Activated CD4-positive, alpha-beta memory T cell treated with anti-CD3 and anti-CD28 coated beads, Interleukin-2, amount 10 ng/mL, durations not matched to agents 7 days and 5 days (primary cell): Measurements from ENCODE around the gene TM6SF1. TPM values are rescaled to one million over a fixed set of nuclear protein-coding genes. Genes with fewer than 3 reads are reported as not detected.

Source experiments
- CTCF ChIA-PET: fragments of 350-600 bp; sonication (Branson Sonifier 250); formaldehyde crosslinking; loops from one replicate; lab custom pipeline; 2021; ENCODE audit warnings: antibody characterized with exemption, inconsistent platforms; lab: Charles Lee
- POLR2A ChIA-PET: fragments of 350-600 bp; sonication (Branson Sonifier 250); formaldehyde crosslinking; loops from one replicate; lab custom pipeline; 2021; ENCODE audit warnings: antibody characterized with exemption; lab: Charles Lee
- DNase-seq: peaks from one replicate; pipeline ENCODE4 v3.0.0-alpha.2; 2020
- H3K27ac Mint-ChIP-seq: one replicate; pipeline ENCODE4 v1.8.0; 2021; ENCODE audit warnings: mild to moderate bottlenecking, mixed read lengths
- H3K27me3 Mint-ChIP-seq: one replicate; pipeline ENCODE4 v1.8.0; 2021; ENCODE audit warnings: mixed read lengths
- H3K36me3 Mint-ChIP-seq: one replicate; pipeline ENCODE4 v1.8.0; 2021; ENCODE audit warnings: low read depth, mixed read lengths
- H3K4me1 Mint-ChIP-seq: one replicate; pipeline ENCODE4 v1.8.0; 2021; ENCODE audit warnings: mixed read lengths
- H3K4me3 Mint-ChIP-seq: one replicate; pipeline ENCODE4 v1.8.0; 2021; ENCODE audit warnings: mild to moderate bottlenecking, mixed read lengths
- H3K9me3 Mint-ChIP-seq: one replicate; pipeline ENCODE4 v1.8.0; 2021; ENCODE audit warnings: mixed read lengths
- total RNA-seq, 2 experiments: library from RNA; stranded (reverse); gene quantifications; one replicate each; pipeline ENCODE4 v1.2.3, GENCODE V29; 2021

Gene TM6SF1
- total RNA-seq, 2 experiments from 2014 or later = 20.4 to 22.0 TPM

GRCh38 chr15:83092309-83092976, 15.0 kb upstream of the TM6SF1 start:
- no peaks in the 10 kb centered on the region for H3K36me3 Mint-ChIP-seq
- no peak for DNase-seq
- no peak overlapping the region for H3K4me3 Mint-ChIP-seq
- POLR2A ChIA-PET = no interaction called here
- H3K27ac Mint-ChIP-seq = no peak overlapping the region
- peaks cover 6% of the 10 kb centered on the region for H3K4me1 Mint-ChIP-seq
- CTCF ChIA-PET = no interaction called here
- no peaks in the 10 kb centered on the region for H3K9me3 Mint-ChIP-seq
- peaks cover 39% of the 10 kb centered on the region for H3K27me3 Mint-ChIP-seq

- no peaks in the 10 kb centered on the region for H3K36me3 Mint-ChIP-seq
- peaks cover 6% of the 10 kb centered on the region for H3K4me1 Mint-ChIP-seq
- POLR2A ChIA-PET = no interaction called here
- H3K27me3 Mint-ChIP-seq = peaks cover 49% of the 10 kb centered on the region
- no peak for DNase-seq
- peaks cover 3% of the 10 kb centered on the region for H3K9me3 Mint-ChIP-seq
- CTCF ChIA-PET = interaction anchor here (0.7 to 1.4 kb wide), 2 partner anchors 12 to 302 kb away, joined by 4 to 5 read pairs; no protein-coding TSS in a partner anchor
- no peak overlapping the region for H3K27ac Mint-ChIP-seq
- H3K4me3 Mint-ChIP-seq = no peak overlapping the region
These were observed 12.9 kb upstream of the TM6SF1 start for GRCh38 chr15:83094583-83094982.

- H3K4me3 Mint-ChIP-seq = no peak overlapping the region
- DNase-seq = no peak
- no peak overlapping the region for H3K27ac Mint-ChIP-seq
- H3K36me3 Mint-ChIP-seq = no peaks in the 10 kb centered on the region
- H3K4me1 Mint-ChIP-seq = no peaks in the 10 kb centered on the region
- POLR2A ChIA-PET = no interaction called here
- peaks cover 65% of the 10 kb centered on the region for H3K27me3 Mint-ChIP-seq
- peaks cover 3% of the 10 kb centered on the region for H3K9me3 Mint-ChIP-seq
- CTCF ChIA-PET = no interaction called here
These were observed 9.4 kb upstream of the TM6SF1 start for GRCh38 chr15:83098079-83098478.

- peaks cover 3% of the 10 kb centered on the region for H3K9me3 Mint-ChIP-seq
- H3K4me1 Mint-ChIP-seq = no peaks in the 10 kb centered on the region
- H3K27me3 Mint-ChIP-seq = peaks cover 65% of the 10 kb centered on the region
- H3K36me3 Mint-ChIP-seq = no peaks in the 10 kb centered on the region
- POLR2A ChIA-PET = no interaction called here
- no peak for DNase-seq
- no peak overlapping the region for H3K4me3 Mint-ChIP-seq
- CTCF ChIA-PET = no interaction called here
- H3K27ac Mint-ChIP-seq = no peak overlapping the region
These were observed 8.2 kb upstream of the TM6SF1 start for GRCh38 chr15:83099290-83099689.

- POLR2A ChIA-PET = no interaction called here
- peaks cover 3% of the 10 kb centered on the region for H3K9me3 Mint-ChIP-seq
- H3K4me3 Mint-ChIP-seq = no peak overlapping the region
- H3K27me3 Mint-ChIP-seq = peaks cover 70% of the 10 kb centered on the region
- no peaks in the 10 kb centered on the region for H3K36me3 Mint-ChIP-seq
- no peaks in the 10 kb centered on the region for H3K4me1 Mint-ChIP-seq
- H3K27ac Mint-ChIP-seq = no peak overlapping the region
- CTCF ChIA-PET = no interaction called here
- DNase-seq = no peak
These were observed 7.3 kb upstream of the TM6SF1 start for GRCh38 chr15:83100097-83100646.

GRCh38 chr15:83102346-83102745, 5.1 kb upstream of the TM6SF1 start:
- ChIA-PET CTCF (no interaction called here), POLR2A (no interaction called here)
- H3K36me3 Mint-ChIP-seq = peaks cover 5% of the 10 kb centered on the region
- peaks cover 3% of the 10 kb centered on the region for H3K9me3 Mint-ChIP-seq
- peaks cover 68% of the 10 kb centered on the region for H3K27me3 Mint-ChIP-seq
- no peak overlapping the region for H3K4me3 Mint-ChIP-seq
- H3K27ac Mint-ChIP-seq = no peak overlapping the region
- DNase-seq = no peak
- peaks cover 5% of the 10 kb centered on the region for H3K4me1 Mint-ChIP-seq

- DNase-seq = no peak
- Mint-ChIP-seq H3K4me1 (peaks cover 17% of the 10 kb centered on the region), H3K27me3 (peaks cover 58% of the 10 kb centered on the region), H3K9me3 (no peaks in the 10 kb centered on the region), H3K27ac (no peak overlapping the region), H3K4me3 (no peak overlapping the region), H3K36me3 (peaks cover 16% of the 10 kb centered on the region)
- ChIA-PET POLR2A (no interaction called here), CTCF (no interaction called here)
These were observed 3.3 kb upstream of the TM6SF1 start for GRCh38 chr15:83104141-83104540.

GRCh38 chr15:83105440-83105839, 2.0 kb upstream of the TM6SF1 start:
- DNase-seq = no peak
- H3K9me3 Mint-ChIP-seq = no peaks in the 10 kb centered on the region
- H3K4me1 Mint-ChIP-seq = peaks cover 28% of the 10 kb centered on the region
- CTCF ChIA-PET = interaction anchor here (0.6 kb wide), 1 partner anchor 185 kb away, joined by 3 read pairs; no protein-coding TSS in a partner anchor
- H3K27me3 Mint-ChIP-seq = peaks cover 51% of the 10 kb centered on the region
- POLR2A ChIA-PET = no interaction called here
- H3K4me3 Mint-ChIP-seq = peak overlapping the region; percentile 4
- peaks cover 24% of the 10 kb centered on the region for H3K36me3 Mint-ChIP-seq
- no peak overlapping the region for H3K27ac Mint-ChIP-seq

GRCh38 chr15:83107841-83108181, 366 bp downstream of the TM6SF1 start:
- peaks cover 37% of the 10 kb centered on the region for H3K27me3 Mint-ChIP-seq
- peak overlapping the region; percentile 98 for H3K4me3 Mint-ChIP-seq
- DNase-seq = no peak
- ChIA-PET POLR2A (interaction anchor here (0.6 to 2.0 kb wide), 6 partner anchors 9 to 568 kb away, joined by 3 to 8 read pairs (median 4); partner anchors contain the start of genes BTBD1, C15orf40 and RPS17), CTCF (interaction anchor here (1.1 kb wide), 1 partner anchor 94 kb away, joined by 3 read pairs; no protein-coding TSS in a partner anchor)
- peak overlapping the region; percentile 90 for H3K27ac Mint-ChIP-seq
- H3K4me1 Mint-ChIP-seq = peaks cover 32% of the 10 kb centered on the region
- H3K9me3 Mint-ChIP-seq = no peaks in the 10 kb centered on the region
- H3K36me3 Mint-ChIP-seq = peaks cover 36% of the 10 kb centered on the region

GRCh38 chr15:83108266-83109219, 1.1 kb downstream of the TM6SF1 start:
- ChIA-PET POLR2A (interaction anchor here (0.6 to 1.7 kb wide), 9 partner anchors 21 to 569 kb away, joined by 3 to 8 read pairs (median 4); partner anchors contain the start of genes BTBD1, C15orf40 and RPS17), CTCF (interaction anchor here (0.8 to 1.1 kb wide), 2 partner anchors 39 to 94 kb away, joined by 3 to 4 read pairs; no protein-coding TSS in a partner anchor)
- Mint-ChIP-seq H3K27ac (peak overlapping the region; percentile 90), H3K4me3 (peak overlapping the region; percentile 98), H3K9me3 (no peaks in the 10 kb centered on the region), H3K4me1 (peaks cover 32% of the 10 kb centered on the region), H3K27me3 (peaks cover 37% of the 10 kb centered on the region), H3K36me3 (peaks cover 39% of the 10 kb centered on the region)
- peak; percentile 61 for DNase-seq

GRCh38 chr15:83109532-83109931, 2.1 kb downstream of the TM6SF1 start:
- CTCF ChIA-PET = no interaction called here

GRCh38 chr15:83110381-83110780, 2.9 kb downstream of the TM6SF1 start:
- ChIA-PET POLR2A (no interaction called here), CTCF (no interaction called here)
- Mint-ChIP-seq H3K4me3 (no peak overlapping the region), H3K27me3 (peaks cover 28% of the 10 kb centered on the region), H3K36me3 (peaks cover 52% of the 10 kb centered on the region), H3K27ac (no peak overlapping the region), H3K9me3 (no peaks in the 10 kb centered on the region), H3K4me1 (peaks cover 33% of the 10 kb centered on the region)
- DNase-seq = no peak

More at GRCh38 chr15:83109532-83109931, 2.1 kb downstream of the TM6SF1 start:
- Mint-ChIP-seq H3K4me3 (no peak overlapping the region), H3K4me1 (peaks cover 32% of the 10 kb centered on the region), H3K36me3 (peaks cover 47% of the 10 kb centered on the region), H3K27ac (no peak overlapping the region), H3K27me3 (peaks cover 32% of the 10 kb centered on the region), H3K9me3 (no peaks in the 10 kb centered on the region)
- DNase-seq = no peak
- POLR2A ChIA-PET = interaction anchor here (1.0 to 1.7 kb wide), 3 partner anchors 20 to 98 kb away, joined by 4 to 8 read pairs (median 4); partner anchors contain the start of genes BTBD1 and C15orf40
